ENCODE results near the gene AK2.
"Not testable (repeated sequence)": the region's sequence is repeated elsewhere in the genome, so short reads cannot be mapped to it uniquely, and the experiment has no call there.

The AK2 gene

DNA sequence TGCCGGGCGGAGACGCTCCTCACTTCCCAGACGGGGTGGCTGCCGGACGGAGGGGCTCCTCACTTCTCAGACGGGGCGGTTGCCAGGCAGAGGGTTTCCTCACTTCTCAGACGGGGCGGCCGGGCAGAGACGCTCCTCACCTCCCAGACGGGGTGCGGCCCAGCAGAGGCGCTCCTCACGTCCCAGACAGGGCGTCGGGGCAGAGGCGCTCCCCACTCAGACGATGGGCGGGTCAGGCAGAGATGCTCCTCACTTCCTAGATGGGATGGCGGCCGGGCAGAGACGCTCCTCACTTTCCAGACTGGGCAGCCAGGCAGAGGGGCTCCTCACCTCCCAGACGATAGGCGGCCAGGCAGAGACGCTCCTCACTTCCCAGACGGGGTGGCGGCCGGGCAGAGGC is 61.6 kb downstream of the AK2 start:
- H3K36me3 Mint-ChIP-seq (ENCODE audit: low read depth); H3K4me3 Mint-ChIP-seq; DNase-seq (ENCODE audit: low spot score); H3K27ac Mint-ChIP-seq; H3K9me3 Mint-ChIP-seq: not testable (repeated sequence)
- H3K27me3 Mint-ChIP-seq (ENCODE audit: low read depth), result peaks cover 13% of the 10 kb centered on the region
- H3K4me1 Mint-ChIP-seq (ENCODE audit: low read depth), result peaks cover 12% of the 10 kb centered on the region

- not testable (repeated sequence) for H3K36me3 Mint-ChIP-seq (ENCODE audit: low read depth); H3K4me3 Mint-ChIP-seq; DNase-seq (ENCODE audit: low spot score); H3K9me3 Mint-ChIP-seq; H3K27ac Mint-ChIP-seq
- Mint-ChIP-seq H3K27me3 (ENCODE audit: low read depth) (peaks cover 13% of the 10 kb centered on the region), H3K4me1 (ENCODE audit: low read depth) (peaks cover 13% of the 10 kb centered on the region)
Measured at GRCh38 chr1:32973458-32973857, 63.2 kb downstream of the AK2 start.

DNA sequence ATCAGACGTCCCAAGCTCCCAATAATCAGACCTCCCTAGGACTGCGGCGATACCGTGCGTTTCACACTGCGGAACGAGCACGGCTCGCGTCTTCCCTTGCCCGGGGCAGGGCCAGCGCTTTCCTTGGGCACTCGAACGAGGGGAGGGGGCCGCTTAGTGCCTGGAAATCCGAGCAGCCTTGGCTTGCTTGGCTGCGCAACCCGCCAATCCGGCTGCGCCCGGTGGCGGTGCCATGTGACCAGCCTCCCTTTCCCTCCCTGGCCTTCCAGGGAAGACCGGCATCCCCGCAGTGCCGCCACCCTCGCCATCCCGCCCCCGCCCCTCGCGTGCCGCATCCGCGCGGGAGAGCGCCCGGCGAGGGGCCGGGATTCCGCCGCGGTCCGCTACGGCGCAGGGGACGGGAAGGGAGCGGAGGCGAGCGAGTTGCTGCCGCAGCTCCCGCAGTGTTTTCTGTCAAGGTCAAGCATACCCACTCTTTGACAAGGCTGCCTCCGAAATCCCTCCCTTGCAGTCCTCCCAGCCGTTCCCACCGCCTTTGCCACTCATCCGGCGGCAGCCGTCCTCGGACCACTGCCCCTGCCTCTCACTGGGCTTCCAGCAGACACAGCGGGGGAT is 63.8 kb downstream of the AK2 start:
- H3K4me1 Mint-ChIP-seq (ENCODE audit: low read depth), result peaks cover 17% of the 10 kb centered on the region
- H3K27ac Mint-ChIP-seq, result no peak overlapping the region
- peaks cover 2% of the 10 kb centered on the region for H3K36me3 Mint-ChIP-seq (ENCODE audit: low read depth)
- no peak for DNase-seq (ENCODE audit: low spot score)
- no peaks in the 10 kb centered on the region for H3K9me3 Mint-ChIP-seq
- peak overlapping the region; percentile 63 for H3K4me3 Mint-ChIP-seq
- H3K27me3 Mint-ChIP-seq (ENCODE audit: low read depth), result peaks cover 13% of the 10 kb centered on the region

GRCh38 chr1:32971576-32971975 is 65.1 kb downstream of the AK2 start:
- Mint-ChIP-seq H3K27me3 (ENCODE audit: low read depth) (peaks cover 13% of the 10 kb centered on the region), H3K4me3 (peak overlapping the region; percentile 4), H3K36me3 (ENCODE audit: low read depth) (peaks cover 2% of the 10 kb centered on the region), H3K4me1 (ENCODE audit: low read depth) (peaks cover 21% of the 10 kb centered on the region), H3K9me3 (no peaks in the 10 kb centered on the region), H3K27ac (no peak overlapping the region)
- DNase-seq (ENCODE audit: low spot score), result no peak

DNA sequence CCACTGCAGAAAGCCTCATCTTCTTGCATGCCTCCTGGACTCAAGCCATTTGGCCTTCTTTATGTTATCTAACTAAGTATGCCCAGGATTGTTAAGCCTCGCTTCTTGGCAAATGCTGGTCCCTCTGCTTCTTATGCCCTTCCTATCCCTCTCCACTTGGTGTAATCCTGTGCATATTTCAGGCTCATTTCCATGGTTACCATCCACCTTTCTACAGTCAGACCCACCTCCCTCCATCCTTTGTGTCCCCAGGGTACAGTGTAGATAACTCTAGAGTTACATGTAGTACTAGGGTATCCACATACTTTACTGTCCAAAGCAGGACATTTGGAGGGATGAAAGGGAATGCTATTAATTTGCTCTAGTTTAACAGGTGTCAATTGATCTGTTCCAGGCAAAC is 65.5 kb downstream of the AK2 start:
- H3K27me3 Mint-ChIP-seq (ENCODE audit: low read depth), result peaks cover 13% of the 10 kb centered on the region
- H3K9me3 Mint-ChIP-seq, result no peaks in the 10 kb centered on the region
- peaks cover 2% of the 10 kb centered on the region for H3K36me3 Mint-ChIP-seq (ENCODE audit: low read depth)
- H3K4me1 Mint-ChIP-seq (ENCODE audit: low read depth), result peaks cover 22% of the 10 kb centered on the region
- no peak overlapping the region for H3K27ac Mint-ChIP-seq
- no peak overlapping the region for H3K4me3 Mint-ChIP-seq
- DNase-seq (ENCODE audit: low spot score), result no peak

- H3K4me3 Mint-ChIP-seq, result no peak overlapping the region
- H3K36me3 Mint-ChIP-seq (ENCODE audit: low read depth), result peaks cover 2% of the 10 kb centered on the region
- DNase-seq (ENCODE audit: low spot score), result no peak
- peaks cover 13% of the 10 kb centered on the region for H3K27me3 Mint-ChIP-seq (ENCODE audit: low read depth)
- H3K4me1 Mint-ChIP-seq (ENCODE audit: low read depth), result peaks cover 26% of the 10 kb centered on the region
- H3K9me3 Mint-ChIP-seq, result no peaks in the 10 kb centered on the region
- H3K27ac Mint-ChIP-seq, result no peak overlapping the region
Measured at GRCh38 chr1:32969566-32969965, 67.1 kb downstream of the AK2 start.

- no peak overlapping the region for H3K4me3 Mint-ChIP-seq
- H3K27ac Mint-ChIP-seq, result no peak overlapping the region
- peaks cover 2% of the 10 kb centered on the region for H3K36me3 Mint-ChIP-seq (ENCODE audit: low read depth)
- H3K27me3 Mint-ChIP-seq (ENCODE audit: low read depth), result peaks cover 13% of the 10 kb centered on the region
- DNase-seq (ENCODE audit: low spot score), result no peak
- H3K4me1 Mint-ChIP-seq (ENCODE audit: low read depth), result peaks cover 27% of the 10 kb centered on the region
- no peaks in the 10 kb centered on the region for H3K9me3 Mint-ChIP-seq
Measured at GRCh38 chr1:32967888-32968568, 68.7 kb downstream of the AK2 start.

GRCh38 chr1:32966900-32967299 is 69.8 kb downstream of the AK2 start:
- no peak for DNase-seq (ENCODE audit: low spot score)
- Mint-ChIP-seq H3K4me1 (ENCODE audit: low read depth) (peaks cover 38% of the 10 kb centered on the region), H3K27ac (no peak overlapping the region), H3K9me3 (no peaks in the 10 kb centered on the region), H3K36me3 (ENCODE audit: low read depth) (peaks cover 8% of the 10 kb centered on the region), H3K4me3 (no peak overlapping the region), H3K27me3 (ENCODE audit: low read depth) (peaks cover 5% of the 10 kb centered on the region)

DNA sequence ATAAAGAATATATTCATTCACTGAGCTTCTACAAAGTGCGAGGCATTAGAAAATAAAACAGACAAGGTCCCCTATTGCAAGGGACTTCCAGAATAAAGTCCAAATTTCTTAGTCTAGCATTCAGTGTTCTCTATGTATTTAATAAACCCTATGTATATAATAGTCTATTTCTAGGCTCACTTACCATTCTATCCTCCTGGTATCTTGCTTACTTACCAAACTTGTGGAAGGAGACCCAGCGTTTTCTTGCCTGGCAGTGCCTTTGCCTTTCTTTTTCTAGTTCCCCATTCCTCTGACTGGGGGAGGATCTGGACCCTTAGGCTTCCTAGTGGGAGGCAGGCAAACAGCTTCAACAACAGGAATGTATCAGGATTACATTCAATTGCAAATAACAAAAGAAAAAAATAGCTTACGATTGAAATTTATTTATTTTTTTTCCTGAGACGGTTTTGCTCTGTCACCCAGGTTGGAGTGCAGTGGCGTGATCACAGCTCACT is 71.4 kb downstream of the AK2 start:
- Mint-ChIP-seq H3K27me3 (ENCODE audit: low read depth) (no peaks in the 10 kb centered on the region), H3K4me3 (peak overlapping the region; percentile 85), H3K36me3 (ENCODE audit: low read depth) (peaks cover 5% of the 10 kb centered on the region), H3K4me1 (ENCODE audit: low read depth) (peaks cover 45% of the 10 kb centered on the region), H3K9me3 (no peaks in the 10 kb centered on the region), H3K27ac (peak overlapping the region; percentile 88)
- no peak for DNase-seq (ENCODE audit: low spot score)

DNA sequence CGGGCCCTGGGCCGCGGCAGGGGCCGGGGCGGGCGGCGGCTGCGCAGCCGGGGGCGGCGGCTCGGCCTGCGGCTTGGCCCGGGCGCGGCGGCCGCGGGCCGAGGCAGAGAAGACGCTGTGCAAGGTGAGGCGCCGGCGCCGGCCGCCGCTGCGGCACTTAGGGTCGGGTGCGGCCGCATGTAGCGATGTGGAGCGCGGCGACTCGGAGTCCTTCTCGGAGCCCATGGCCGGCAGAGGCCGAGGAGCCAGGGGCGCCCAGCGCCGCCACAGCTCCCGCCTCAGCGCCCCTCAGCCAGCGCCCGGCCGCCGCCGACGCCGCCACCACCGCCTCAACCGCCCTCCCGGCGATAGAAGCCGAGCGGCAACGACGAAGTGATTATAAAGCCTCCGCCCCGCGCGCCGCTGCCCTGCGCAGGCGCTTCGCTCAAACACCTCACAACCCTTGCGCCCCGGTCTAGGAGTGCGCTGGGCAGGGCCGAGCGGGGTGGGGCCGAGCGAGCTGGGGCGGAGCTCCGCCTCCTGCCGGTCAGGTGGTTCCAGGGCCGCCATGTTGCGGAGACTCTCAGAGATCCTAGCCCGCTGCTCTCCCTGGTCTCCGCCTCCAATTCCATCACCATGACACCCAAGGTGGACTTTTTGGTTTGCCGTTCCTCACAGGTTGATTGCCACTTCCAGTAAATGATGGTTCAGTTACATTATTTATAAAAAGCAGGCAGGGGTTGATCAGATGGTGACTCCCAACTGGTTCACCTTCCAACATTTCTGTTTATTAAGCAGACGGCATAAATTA is 72.0 kb downstream of the AK2 start, which contains the start of gene RNF19B:
TSS of gene RNF19B (minus strand) at position 349 of the 790 bp plus-strand sequence. CDS start at position 225, 124 bp downstream.
- Mint-ChIP-seq H3K36me3 (ENCODE audit: low read depth) (peaks cover 5% of the 10 kb centered on the region), H3K27ac (peak within 1 kb of the TSS; percentile 88), H3K9me3 (no peaks in the 10 kb centered on the region), H3K4me1 (ENCODE audit: low read depth) (peaks cover 47% of the 10 kb centered on the region), H3K27me3 (ENCODE audit: low read depth) (no peaks in the 10 kb centered on the region), H3K4me3 (peak within 1 kb of the TSS; percentile 89)
- peak; percentile 95 for DNase-seq (ENCODE audit: low spot score)

DNA sequence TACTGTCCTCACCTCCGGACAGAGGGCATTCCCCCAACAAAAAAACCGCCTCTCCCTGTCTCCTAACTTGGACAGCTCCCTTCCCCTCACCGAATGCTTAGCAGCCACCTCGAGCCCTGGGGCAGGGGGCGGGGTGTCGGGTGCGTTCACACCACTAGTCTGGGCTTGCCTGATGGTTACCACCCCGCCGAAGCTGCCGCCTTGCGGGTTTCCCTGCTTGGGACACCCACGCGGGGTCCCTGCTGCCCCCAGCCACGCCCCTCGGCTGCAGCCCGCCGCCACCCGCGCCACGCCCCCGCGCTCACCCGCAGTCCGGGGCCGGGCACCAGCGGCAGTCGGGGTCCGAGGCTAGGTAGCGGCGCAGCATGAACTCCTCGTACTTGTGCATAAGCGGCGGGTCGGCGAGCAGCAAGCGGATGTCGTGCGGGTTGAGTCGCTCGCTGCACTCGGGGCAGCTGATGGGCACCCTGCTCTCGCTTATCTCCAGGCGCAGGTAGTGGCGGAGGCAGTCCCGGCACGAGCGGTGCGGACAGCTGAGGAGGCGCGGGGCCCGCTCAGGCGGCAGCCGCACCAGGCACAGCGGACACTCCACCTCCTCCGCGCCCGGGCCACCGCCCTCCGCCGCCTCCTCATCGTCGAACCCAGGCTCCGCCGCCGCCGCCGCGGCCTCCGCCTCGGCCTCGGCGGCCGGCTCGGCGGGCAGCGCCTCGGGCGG is 72.8 kb downstream of the AK2 start:
- no peaks in the 10 kb centered on the region for H3K9me3 Mint-ChIP-seq
- peaks cover 5% of the 10 kb centered on the region for H3K36me3 Mint-ChIP-seq (ENCODE audit: low read depth)
- H3K27ac Mint-ChIP-seq, result peak overlapping the region; percentile 74
- H3K27me3 Mint-ChIP-seq (ENCODE audit: low read depth), result no peaks in the 10 kb centered on the region
- peaks cover 49% of the 10 kb centered on the region for H3K4me1 Mint-ChIP-seq (ENCODE audit: low read depth)
- peak overlapping the region; percentile 89 for H3K4me3 Mint-ChIP-seq
- DNase-seq (ENCODE audit: low spot score), result peak; percentile 70

GRCh38 chr1:32962248-32962896 is 74.3 kb downstream of the AK2 start:
- Mint-ChIP-seq H3K4me3 (peak overlapping the region; percentile 89), H3K9me3 (no peaks in the 10 kb centered on the region), H3K4me1 (ENCODE audit: low read depth) (peaks cover 56% of the 10 kb centered on the region), H3K36me3 (ENCODE audit: low read depth) (peaks cover 11% of the 10 kb centered on the region), H3K27ac (peak overlapping the region; percentile 79), H3K27me3 (ENCODE audit: low read depth) (no peaks in the 10 kb centered on the region)
- DNase-seq (ENCODE audit: low spot score), result no peak

GRCh38 chr1:32960819-32961355 is 75.8 kb downstream of the AK2 start:
- Mint-ChIP-seq H3K4me3 (peak overlapping the region; percentile 34), H3K36me3 (ENCODE audit: low read depth) (peaks cover 14% of the 10 kb centered on the region), H3K4me1 (ENCODE audit: low read depth) (peaks cover 60% of the 10 kb centered on the region), H3K27me3 (ENCODE audit: low read depth) (no peaks in the 10 kb centered on the region), H3K9me3 (no peaks in the 10 kb centered on the region), H3K27ac (peak overlapping the region; percentile 4)
- DNase-seq (ENCODE audit: low spot score), result no peak

All from T-helper 2 cell treated with Interferon-gamma antibody and Interleukin-4, amounts not matched to agents 5 μg/mL and 100 μg/mL, for 36 hours (primary cell).